ENCODE measurements around the gene MYCBPAP. TPM values are rescaled to one million over a fixed set of nuclear protein-coding genes. Genes with fewer than 3 reads are reported as not detected.

The MYCBPAP gene
- total RNA-seq, 1 experiment from 2014 or later, result 0.58 TPM

DNA sequence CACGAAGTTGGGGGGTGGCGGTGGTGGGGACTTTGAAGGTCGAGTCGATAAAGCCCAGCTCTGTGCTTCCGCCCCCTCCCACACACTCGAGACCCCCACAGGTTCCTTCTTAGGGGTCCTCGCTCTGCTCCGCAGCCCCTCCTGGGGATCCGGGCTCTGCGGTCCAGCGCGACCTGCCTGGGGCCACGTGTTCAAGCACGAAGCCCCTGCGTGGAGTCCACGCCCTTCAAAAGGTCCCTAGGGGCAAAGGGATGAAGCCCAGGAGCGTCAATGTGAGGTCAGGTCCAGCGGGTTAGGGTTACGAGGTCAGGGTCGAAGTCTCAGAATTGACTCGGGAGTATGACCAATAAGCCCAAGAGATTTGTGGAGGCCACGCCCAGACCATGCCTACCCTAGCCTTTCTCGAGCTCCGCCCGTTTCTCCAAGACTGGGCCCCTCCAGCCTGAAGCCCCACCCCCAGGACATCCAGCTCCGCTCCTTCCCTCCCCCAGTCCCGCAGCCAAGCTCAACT lies 51.5 kb downstream of the MYCBPAP start:
- in situ Hi-C loops (cut with HindIII; ENCODE audit: low sequenced_read_pairs), result loop anchor here (5.0 kb wide), 1 partner anchor 78 kb away; no protein-coding TSS in a partner anchor
- DNase-seq (ENCODE audit: low spot score), result peak; percentile 61

DNA sequence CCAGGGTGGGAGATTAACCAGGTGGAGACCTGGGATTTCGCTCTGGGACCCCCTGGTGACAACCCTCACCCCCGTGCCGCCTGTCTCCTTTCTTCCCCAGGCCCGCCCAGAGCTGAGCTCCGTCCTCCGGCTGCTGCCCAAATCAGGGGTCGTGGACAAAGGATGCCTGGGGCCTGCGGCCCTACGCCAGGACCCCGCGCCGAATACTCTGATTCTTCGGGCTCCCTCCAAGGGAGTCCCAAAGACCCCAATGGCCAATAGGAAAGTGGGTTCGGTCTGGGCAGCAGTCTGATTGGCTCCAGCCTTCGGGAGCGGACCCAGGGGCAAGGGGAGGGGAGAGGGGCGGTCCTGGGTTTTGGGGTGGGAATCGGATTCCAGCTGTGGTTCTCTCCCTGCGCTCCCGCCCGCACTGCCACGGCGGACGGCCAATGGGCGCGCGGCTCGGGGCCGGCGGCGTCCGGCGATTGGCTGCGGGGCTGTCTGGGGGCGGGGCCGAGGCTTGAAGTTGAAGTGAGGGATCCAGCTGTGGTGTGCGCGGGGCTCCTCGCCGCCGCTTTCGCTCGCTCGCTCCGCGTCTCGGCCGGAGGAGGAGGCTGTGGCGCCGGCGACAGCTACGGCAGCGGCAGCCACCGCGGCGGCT lies 52.1 kb downstream of the MYCBPAP start, which contains the start of gene CACNA1G:
Gene CACNA1G, plus strand, starts transcription at position 531 of the 640 bp plus-strand sequence. CDS start 745 bp downstream, outside the sequence.
- peak; percentile 69 for DNase-seq (ENCODE audit: low spot score)
- in situ Hi-C loops (cut with HindIII; ENCODE audit: low sequenced_read_pairs), result loop anchor here (5.0 kb wide), 1 partner anchor 77 kb away; no protein-coding TSS in a partner anchor

DNA sequence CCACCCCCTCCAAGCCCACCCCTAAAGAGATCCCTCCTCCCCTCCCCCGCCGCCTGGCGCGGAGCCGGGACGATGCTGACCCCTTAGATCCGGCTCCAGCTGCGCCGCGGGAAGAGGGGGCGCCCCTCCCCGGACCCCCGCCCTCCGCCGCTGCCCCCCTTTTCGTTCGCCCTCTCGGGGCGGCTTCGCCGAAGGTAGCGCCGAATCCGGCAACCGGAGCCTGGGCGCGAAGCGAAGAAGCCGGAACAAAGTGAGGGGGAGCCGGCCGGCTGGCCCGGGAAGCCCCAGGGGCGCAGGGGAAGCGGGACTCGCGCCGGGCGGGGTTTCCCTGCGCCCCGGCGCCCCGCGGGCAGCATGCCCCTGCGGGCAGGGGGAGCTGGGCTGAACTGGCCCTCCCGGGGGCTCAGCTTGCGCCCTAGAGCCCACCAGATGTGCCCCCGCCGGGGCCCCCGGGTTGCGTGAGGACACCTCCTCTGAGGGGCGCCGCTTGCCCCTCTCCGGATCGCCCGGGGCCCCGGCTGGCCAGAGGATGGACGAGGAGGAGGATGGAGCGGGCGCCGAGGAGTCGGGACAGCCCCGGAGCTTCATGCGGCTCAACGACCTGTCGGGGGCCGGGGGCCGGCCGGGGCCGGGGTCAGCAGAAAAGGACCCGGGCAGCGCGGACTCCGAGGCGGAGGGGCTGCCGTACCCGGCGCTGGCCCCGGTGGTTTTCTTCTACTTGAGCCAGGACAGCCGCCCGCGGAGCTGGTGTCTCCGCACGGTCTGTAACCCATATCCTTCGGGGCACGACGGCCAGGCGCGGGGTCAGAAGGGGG lies 52.9 kb downstream of the MYCBPAP start:
- DNase-seq (ENCODE audit: low spot score), result no peak
- in situ Hi-C loops (cut with HindIII; ENCODE audit: low sequenced_read_pairs), result loop anchor here (5.0 kb wide), 1 partner anchor 76 kb away; no protein-coding TSS in a partner anchor

DNA sequence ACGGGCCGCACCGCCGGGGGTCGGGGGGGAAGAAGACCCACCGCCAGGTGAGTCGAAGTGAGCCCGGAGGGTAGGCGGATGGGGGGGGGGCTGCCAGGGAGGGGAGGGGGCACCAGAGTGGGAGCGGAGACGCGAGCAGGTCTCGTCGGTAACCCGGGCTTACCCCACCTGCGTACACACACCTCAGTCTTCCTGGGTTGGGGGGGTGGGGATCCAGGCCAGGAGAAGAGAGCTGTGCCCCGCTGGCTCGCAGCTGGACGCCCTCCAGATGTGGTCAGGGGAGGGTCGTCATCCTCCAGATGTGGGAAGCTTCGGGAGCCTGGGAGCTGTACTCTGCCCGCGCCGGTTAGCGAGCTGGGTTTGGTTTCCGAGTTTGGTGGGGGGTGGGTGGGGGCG lies 53.5 kb downstream of the MYCBPAP start:
- DNase-seq (ENCODE audit: low spot score), result no peak
- in situ Hi-C loops (cut with HindIII; ENCODE audit: low sequenced_read_pairs), result loop anchor here (5.0 kb wide), 1 partner anchor 76 kb away; no protein-coding TSS in a partner anchor

DNA sequence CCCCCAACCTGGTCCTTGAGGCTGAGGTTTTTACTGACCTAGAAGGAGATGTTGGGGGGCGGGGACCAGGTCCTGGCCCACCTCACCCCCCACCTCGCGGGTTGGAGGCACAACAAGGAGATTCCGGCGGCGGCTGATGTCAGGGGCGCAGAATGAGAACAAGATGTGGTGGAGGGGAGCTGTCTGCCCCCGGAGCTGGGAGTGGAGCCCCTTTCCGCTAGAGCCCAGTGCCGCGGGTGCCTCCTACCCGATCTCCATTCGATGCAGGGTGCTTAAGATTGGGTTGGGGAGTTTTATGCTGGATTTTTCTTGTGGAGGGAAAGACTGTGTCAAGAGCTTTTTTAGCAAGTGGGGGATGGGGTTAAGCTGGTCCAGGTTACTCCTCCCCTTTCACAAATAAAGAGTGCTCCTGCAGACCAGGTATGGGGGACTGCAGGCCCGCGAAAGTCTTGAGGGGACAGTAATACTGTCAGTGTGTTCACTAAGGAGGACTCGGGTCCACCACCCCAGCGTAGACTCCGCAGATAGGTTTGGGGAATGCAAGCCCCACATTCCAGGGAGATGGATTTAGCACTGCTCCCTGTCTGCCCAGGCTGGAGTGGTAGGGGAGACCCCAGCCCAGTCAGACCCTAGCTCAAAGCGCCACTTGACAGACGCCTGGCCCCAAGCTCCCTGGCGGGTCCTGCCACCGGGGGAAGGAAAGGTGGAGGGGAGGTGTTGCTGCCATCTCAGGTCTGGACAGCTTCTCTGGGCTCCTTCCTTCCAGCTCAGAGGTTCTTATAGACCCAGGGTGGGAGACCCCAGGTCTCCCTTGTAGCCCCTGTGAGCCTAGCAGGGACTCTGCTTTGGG lies 54.2 kb downstream of the MYCBPAP start:
- DNase-seq (ENCODE audit: low spot score), result no peak
- in situ Hi-C loops (cut with HindIII; ENCODE audit: low sequenced_read_pairs), result loop anchor here (5.0 kb wide), 1 partner anchor 75 kb away; no protein-coding TSS in a partner anchor

DNA sequence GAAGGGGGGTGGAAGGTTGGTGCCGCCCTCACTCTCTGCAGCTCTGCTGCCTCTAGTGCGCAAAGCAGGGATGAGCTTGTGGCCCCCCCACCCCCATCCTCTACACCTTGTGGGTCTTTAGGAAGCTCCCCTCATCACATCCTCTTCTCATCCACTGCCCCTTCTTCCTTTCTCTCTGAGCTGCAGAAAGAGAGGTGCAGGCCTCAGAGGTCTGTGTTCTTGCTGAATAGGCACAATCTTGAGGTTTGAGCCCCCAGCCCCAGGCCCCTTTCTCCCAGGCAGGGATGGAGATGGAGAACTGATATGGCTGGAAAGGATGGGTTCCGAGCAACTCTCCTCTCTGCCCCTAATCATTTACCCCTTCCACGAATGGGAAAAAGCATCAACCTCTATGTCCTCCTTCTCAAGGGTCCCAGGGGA lies 54.9 kb downstream of the MYCBPAP start:
- DNase-seq (ENCODE audit: low spot score), result no peak
- in situ Hi-C loops (cut with HindIII; ENCODE audit: low sequenced_read_pairs), result loop anchor here (5.0 kb wide), 1 partner anchor 74 kb away; no protein-coding TSS in a partner anchor

DNA sequence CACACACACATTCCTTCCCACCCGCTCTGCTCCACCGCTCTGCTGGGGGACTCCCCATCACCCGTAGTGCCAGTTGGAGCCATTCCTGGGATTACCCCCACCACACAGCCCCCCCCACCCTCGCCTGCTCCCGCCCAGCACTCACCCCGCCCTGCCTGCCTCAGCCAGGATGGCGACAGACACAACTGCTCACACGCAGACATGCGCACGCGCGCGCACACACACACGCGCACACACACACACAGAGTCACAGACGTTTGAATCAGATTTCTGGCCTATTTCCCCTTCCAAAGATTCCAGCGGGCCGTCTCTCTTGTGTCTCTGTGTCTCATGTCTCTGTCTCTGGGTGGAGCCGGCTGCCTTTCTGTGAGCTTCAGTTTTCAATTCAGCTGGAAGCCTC lies 56.7 kb downstream of the MYCBPAP start:
- in situ Hi-C loops (cut with HindIII; ENCODE audit: low sequenced_read_pairs), result loop anchor here (5.0 kb wide), 1 partner anchor 72 kb away; no protein-coding TSS in a partner anchor
- DNase-seq (ENCODE audit: low spot score), result peak; percentile 54

DNA sequence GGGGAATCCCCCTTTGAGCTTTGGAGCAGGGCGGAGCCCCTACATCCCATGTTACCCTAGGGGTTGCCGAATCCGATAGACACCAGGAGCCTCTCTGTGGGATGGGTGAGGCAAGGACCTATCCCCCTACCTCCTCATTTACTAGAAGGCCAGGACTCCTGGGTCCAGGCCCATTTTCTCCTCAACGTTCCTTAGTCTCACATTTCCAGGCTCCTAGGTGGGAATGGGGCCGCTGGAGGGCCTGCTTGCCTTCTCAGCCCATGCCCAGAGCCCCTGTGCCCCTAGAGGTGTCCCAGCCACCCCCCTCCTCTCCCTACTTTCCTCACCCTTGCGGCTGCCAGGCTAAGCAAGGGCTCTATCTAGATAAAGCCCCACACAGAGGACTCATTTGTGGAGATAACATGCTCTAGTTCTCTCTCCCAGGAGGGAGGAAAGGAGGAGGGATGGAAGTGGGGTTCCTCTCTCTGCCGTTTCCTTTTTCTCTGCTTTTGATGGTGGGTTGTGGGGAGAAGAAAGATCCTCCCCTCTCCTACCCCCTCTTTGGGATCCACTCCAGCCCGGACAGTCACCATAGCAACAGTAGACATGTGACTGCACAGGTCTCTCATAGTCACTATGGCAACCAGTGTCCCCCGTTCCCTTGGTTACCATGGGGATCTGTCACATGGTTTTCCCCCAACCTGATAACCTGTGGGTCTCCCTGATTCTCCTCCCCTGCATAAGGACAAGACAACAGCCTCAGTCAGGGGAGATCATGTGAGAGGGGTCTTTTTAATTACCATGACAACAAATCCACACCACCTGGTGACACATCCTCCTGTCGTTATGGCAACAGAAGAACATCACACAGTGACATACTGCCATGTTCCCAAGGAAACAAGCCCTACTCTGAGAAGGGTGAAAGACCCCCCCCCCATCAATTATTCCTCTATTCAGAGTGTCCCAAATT lies 57.4 kb downstream of the MYCBPAP start:
- peak; percentile 95 for DNase-seq (ENCODE audit: low spot score)
- in situ Hi-C loops (cut with HindIII; ENCODE audit: low sequenced_read_pairs), result no loop called here

DNA sequence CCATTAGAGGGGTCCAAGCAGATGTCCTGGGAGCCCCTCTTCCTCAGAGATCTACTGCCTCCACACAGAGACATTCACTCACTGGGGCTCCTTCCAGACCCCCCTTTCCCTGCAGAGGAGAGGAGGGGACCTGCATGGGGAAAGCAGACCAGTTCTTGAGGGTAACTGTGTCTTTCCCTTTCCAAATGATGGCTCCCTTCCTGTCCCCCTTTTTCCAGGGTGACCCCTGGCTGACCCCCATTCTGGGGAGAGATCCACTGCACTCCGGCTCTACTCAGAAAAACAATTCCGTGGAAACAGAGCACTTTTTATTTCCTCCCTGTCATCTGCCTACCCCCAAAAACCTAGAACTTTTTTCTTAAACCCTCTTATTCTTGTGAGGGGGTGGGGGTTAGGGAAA lies 58.6 kb downstream of the MYCBPAP start:
- in situ Hi-C loops (cut with HindIII; ENCODE audit: low sequenced_read_pairs), result no loop called here
- DNase-seq (ENCODE audit: low spot score), result no peak

DNA sequence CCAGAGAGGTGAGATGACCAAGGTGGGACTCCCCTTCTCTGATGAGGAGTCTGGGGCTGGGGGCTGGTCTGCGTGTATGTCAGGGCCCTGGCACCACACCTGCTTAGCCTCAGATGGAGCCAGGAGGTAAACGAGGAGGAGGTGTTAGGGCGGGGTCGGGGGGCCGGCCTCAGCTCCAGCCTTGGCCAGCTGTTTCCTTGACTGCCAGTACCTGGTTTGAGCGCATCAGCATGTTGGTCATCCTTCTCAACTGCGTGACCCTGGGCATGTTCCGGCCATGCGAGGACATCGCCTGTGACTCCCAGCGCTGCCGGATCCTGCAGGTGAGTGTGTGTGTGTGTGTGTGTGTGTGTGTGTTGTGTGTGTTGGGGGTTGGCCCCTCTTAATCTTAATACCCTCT lies 60.4 kb downstream of the MYCBPAP start:
- no peak for DNase-seq (ENCODE audit: low spot score)
- in situ Hi-C loops (cut with HindIII; ENCODE audit: low sequenced_read_pairs), result no loop called here

DNA sequence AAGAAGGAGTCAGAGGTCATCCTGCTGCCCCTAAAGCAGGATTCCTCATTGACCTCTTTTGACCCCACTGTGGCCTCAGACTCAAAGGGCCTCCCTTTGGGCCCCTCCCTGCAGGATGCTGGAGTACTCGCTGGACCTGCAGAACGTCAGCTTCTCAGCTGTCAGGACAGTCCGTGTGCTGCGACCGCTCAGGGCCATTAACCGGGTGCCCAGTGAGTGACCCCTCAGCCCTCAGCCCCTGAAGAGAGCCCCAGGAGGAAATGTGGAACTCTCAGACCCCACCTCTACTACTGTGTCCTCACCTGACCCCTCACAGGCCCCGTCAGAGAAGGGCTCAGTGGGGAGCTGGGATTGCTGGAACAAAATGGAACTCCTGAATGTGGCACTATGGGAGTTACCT lies 61.4 kb downstream of the MYCBPAP start:
- in situ Hi-C loops (cut with HindIII; ENCODE audit: low sequenced_read_pairs), result no loop called here
- no peak for DNase-seq (ENCODE audit: low spot score)

DNA sequence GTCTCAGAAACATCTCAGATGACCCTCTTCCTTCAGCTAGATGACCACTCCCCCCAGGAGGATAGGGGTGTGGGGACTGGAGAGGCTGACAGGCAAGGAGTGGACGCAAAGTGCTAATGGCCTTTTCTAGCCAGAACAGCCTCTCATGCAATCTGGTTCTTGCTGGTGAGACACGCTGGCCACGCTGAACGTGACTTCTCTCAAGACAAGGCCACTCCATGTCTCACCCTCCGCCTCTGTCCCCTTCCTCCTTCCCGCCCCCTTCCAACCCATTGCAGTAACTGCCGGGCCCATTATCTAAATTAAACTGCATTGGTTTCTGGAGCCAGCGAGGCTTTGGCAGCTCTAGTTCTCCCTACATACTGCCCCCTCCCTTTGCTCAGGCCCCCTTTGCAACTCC lies 61.8 kb downstream of the MYCBPAP start:
- in situ Hi-C loops (cut with HindIII; ENCODE audit: low sequenced_read_pairs), result no loop called here
- no peak for DNase-seq (ENCODE audit: low spot score)

DNA sequence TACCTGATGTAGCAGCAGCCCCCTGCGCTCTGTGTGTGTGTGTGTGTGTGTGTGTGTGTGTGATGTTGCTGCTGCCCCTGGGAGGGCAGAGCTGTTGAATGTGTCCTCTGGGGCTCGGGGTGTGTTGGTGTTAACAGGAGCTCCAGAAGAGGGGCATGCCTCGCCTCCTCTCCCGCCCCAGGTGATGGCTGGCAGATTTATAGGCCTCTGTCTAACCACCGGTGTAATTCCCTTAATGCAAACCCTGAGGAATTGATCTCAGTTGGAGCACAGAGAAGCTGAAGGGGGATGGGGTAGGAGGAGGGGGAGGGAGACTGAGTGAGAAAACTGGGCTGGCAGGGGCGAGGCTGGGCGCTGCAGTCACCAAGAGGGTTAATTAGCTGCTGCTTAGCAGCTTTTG lies 62.3 kb downstream of the MYCBPAP start:
- no peak for DNase-seq (ENCODE audit: low spot score)
- in situ Hi-C loops (cut with HindIII; ENCODE audit: low sequenced_read_pairs), result no loop called here

DNA sequence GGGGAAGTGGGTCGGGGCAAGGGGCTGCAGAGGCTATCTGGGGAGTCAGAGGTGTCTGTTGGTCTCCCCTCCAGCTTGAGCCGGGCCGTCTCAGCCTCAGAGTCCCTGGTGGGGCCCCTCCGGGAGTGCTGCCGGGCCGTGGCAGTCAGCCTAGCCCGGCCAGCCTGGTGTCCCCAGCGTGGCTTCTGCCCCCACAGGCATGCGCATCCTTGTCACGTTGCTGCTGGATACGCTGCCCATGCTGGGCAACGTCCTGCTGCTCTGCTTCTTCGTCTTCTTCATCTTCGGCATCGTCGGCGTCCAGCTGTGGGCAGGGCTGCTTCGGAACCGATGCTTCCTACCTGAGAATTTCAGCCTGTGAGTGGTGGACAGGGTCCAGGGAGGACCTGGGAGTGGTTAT lies 63.4 kb downstream of the MYCBPAP start:
- in situ Hi-C loops (cut with HindIII; ENCODE audit: low sequenced_read_pairs), result no loop called here

DNA sequence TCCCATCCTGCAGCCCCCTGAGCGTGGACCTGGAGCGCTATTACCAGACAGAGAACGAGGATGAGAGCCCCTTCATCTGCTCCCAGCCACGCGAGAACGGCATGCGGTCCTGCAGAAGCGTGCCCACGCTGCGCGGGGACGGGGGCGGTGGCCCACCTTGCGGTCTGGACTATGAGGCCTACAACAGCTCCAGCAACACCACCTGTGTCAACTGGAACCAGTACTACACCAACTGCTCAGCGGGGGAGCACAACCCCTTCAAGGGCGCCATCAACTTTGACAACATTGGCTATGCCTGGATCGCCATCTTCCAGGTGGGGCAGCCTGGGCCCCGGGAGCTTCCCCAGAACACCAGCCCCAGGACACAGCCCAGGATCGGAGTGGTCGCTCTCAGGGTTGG lies 64.3 kb downstream of the MYCBPAP start:
- no peak for DNase-seq (ENCODE audit: low spot score)
- in situ Hi-C loops (cut with HindIII; ENCODE audit: low sequenced_read_pairs), result no loop called here

More for the DNA sequence above, 63.4 kb downstream of the MYCBPAP start:
- DNase-seq (ENCODE audit: low spot score), result no peak

DNA sequence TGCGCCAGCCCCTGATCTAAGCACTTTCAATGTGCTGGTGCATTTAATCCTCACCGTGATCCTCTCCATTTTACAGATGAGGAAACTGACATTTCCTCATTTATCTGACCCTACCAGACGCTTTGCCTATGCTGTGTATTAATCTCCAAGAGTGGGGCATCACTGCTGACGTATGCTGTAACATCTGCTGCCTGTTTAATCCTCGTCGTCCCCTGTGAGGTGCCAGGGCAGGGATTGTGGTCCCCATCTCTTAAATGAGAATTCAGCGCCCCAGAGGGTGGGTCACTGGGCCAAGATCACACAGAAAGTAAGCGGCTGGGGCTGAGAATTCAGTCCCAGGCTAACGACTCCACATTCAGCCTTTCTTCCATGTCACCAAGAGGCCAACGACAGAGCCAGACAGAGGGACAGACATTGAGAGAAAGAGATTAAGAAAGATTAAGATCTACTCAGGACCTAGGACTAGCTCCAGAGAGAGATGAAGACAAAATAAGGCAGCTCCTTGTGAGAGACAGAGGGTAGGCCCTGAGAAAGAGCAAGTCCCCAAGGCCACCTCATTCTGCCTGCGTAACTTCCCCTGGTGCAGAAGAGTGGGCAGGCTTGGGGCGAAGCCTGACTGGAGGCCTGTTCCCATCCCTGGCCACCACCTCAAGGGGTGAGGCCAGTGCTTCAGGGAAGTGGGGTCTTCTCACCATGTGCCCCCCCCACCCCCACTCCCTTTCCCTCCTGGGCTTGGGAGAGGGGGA lies 65.8 kb downstream of the MYCBPAP start:
- in situ Hi-C loops (cut with HindIII; ENCODE audit: low sequenced_read_pairs), result no loop called here
- no peak for DNase-seq (ENCODE audit: low spot score)

DNA sequence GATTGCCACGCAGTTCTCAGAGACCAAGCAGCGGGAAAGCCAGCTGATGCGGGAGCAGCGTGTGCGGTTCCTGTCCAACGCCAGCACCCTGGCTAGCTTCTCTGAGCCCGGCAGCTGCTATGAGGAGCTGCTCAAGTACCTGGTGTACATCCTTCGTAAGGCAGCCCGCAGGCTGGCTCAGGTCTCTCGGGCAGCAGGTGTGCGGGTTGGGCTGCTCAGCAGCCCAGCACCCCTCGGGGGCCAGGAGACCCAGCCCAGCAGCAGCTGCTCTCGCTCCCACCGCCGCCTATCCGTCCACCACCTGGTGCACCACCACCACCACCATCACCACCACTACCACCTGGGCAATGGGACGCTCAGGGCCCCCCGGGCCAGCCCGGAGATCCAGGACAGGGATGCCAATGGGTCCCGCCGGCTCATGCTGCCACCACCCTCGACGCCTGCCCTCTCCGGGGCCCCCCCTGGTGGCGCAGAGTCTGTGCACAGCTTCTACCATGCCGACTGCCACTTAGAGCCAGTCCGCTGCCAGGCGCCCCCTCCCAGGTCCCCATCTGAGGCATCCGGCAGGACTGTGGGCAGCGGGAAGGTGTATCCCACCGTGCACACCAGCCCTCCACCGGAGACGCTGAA lies 67.5 kb downstream of the MYCBPAP start:
- DNase-seq (ENCODE audit: low spot score), result no peak
- in situ Hi-C loops (cut with HindIII; ENCODE audit: low sequenced_read_pairs), result no loop called here
